ENCODE data around the gene CR1.

Gene CR1

GRCh38 chr1:207691010-207691409, 195.1 kb downstream of the CR1 start:
- H3K9me3 ChIP-seq (ENCODE audit: low read depth, low read length), result no peaks in the 10 kb centered on the region
- DNase-seq (ENCODE audit: low read depth, low spot score), result no peak
- no peak overlapping the region for H3K9ac ChIP-seq (ENCODE audit: insufficient read length)
- no peaks in the 10 kb centered on the region for H3K36me3 ChIP-seq (ENCODE audit: insufficient read depth, low read length)
- H3K27ac ChIP-seq, result no peak overlapping the region
- TF ChIP-seq FOXP2 (optimal IDR thresholded peaks at IDR 0.05; ENCODE audit: control extremely low read depth, extremely low read length, insufficient read depth), result no peak
- TF ChIP-seq POLR2AphosphoS5 (IDR thresholded peaks at IDR 0.05; ENCODE audit: borderline replicate concordance, low read depth, low read length), result no peak
- TF ChIP-seq EZH2 (IDR thresholded peaks at IDR 0.05), result no peak
- H3K4me3 ChIP-seq, result no peak overlapping the region

All from SK-N-MC (cell line).